PC-9 (cell line): ENCODE data around the gene TRPV2.

Experiments used
- EZH2 ChIP-seq: fragments of 200-600 bp; sonication (generic); IDR thresholded peaks from 2 replicates; pipeline ENCODE4 v1.8.0; 2017; ENCODE audit warnings: antibody characterized with exemption, low read depth
- TF ChIP-seq, protein P1 (sequence below): fragments of 200-600 bp; sonication (generic); conservative IDR thresholded peaks from 2 replicates; pipeline ENCODE4 v1.6.1; 2017; ENCODE audit warnings: mixed run types, antibody characterized with exemption, mild to moderate bottlenecking, moderate library complexity

DNA sequence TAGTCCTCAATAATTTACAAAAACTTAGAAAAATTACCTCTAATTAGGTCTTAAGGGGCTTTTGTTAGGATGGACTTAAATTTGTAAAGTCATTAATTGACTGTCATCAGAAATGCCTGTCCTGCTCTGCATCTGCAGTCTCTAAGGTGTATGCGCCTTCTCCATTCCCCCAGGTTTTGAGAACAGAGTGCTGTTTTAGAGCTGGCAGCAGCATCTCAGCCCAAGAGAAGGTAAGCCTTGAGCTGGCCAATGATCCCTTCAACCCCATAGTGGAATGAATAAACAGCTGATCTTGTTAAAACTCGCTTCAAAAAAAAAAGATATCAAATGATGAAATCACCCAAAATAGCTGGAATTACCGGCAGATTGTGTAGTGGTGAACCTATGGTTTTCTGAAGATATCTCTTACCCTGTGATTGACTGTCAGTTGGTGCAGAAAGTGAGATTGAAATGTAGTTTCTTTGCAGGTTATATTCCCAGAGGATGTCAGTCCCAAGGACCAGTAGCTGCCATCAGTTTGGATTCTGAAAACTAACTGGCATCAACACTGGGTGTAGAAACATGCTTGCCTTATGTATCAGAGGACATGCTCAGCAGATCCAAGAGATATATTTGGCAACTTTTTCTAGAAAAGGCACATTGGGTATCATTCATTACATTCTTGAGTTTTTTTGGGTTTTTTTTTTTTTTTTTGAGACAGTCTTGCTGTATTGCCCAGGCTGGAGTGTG lies 25.7 kb downstream of the TRPV2 start:
- TF ChIP-seq, protein P1, sequence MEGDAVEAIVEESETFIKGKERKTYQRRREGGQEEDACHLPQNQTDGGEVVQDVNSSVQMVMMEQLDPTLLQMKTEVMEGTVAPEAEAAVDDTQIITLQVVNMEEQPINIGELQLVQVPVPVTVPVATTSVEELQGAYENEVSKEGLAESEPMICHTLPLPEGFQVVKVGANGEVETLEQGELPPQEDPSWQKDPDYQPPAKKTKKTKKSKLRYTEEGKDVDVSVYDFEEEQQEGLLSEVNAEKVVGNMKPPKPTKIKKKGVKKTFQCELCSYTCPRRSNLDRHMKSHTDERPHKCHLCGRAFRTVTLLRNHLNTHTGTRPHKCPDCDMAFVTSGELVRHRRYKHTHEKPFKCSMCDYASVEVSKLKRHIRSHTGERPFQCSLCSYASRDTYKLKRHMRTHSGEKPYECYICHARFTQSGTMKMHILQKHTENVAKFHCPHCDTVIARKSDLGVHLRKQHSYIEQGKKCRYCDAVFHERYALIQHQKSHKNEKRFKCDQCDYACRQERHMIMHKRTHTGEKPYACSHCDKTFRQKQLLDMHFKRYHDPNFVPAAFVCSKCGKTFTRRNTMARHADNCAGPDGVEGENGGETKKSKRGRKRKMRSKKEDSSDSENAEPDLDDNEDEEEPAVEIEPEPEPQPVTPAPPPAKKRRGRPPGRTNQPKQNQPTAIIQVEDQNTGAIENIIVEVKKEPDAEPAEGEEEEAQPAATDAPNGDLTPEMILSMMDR: no peak
- TF ChIP-seq EZH2: no peak
